ENCODE data around the gene NKD2.
"Not testable (repeated sequence)": the region's sequence is repeated elsewhere in the genome, so short reads cannot be mapped to it uniquely, and the experiment has no call there.

The NKD2 gene

DNA sequence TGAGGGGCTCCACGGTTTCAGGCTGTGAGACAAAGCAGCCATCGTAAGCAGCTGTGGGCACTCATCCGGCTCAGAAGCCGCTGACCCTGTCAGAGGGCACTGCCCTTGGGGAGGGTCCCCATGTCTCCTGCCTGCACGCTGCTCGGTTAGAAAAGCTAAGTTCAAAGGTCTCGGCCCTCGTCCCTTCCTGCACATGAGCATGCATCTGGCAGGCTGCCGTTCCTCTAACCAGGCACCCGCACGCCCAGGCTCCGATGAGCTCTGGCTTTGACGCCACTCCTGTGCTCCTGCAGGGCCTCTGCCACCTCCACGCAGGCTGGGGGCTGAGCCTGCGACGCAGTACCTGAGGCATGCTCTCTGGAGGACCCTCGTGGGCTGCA, 51.3 kb downstream of the NKD2 start:
- no peak for DNase-seq

DNA sequence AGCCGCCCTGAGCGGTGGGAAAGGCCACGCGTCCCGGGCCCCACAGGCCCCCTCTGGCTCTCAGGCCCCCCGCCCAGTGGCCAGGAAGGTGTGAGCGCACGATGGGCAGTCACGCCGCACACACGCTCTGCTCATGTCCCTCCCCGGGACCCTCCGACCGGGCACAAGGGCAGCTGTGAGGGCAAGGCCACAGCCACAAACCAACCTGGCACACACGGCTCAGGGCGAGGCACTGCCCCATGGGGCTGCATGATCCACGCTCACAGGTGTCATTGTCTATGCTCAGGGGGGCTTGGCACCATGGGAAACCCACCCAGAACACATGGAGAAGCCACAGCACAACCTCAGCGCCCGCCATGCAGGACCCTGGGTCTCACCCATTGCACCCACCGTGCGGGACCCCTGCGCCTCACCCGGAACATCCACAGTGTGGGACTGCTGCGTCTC, 52.0 kb downstream of the NKD2 start:
- DNase-seq = no peak

DNA sequence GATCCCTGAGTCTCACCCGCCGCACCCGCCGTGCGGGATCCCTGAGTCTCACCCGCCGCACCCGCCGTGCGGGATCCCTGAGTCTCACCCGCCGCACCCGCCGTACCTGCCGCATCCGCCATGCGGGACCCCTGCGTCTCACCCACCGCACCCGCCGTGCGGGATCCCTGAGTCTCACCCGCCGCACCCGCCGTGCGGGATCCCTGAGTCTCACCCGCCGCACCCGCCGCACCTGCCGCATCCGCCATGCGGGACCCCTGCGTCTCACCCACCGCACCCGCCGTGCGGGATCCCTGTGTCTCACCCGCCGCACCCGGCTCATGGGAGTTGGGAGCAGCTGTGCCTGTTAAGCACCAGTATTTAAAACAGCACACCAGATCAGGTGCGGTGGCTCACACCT, 52.7 kb downstream of the NKD2 start:
- DNase-seq = not testable (repeated sequence)

DNA sequence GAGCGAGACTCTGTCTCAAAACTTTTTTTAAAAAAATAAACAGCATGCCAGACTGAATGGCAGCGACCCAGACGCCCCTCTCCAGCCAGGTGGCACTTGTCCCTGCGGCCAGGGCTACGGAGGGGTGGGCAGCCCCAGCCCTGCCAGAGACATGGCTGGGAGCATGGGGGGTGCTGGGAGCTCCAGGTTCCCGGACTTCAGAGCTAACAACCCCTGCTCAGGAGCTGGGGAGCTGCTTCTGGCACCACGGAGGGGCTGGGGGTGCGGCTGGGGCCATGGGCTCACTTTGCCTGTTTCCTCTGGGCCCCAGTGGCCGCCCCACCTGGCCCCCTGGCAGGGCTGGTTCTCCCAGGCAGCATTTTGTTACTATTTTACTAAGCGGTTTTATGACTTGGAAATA, 53.3 kb downstream of the NKD2 start:
- DNase-seq = no peak

DNA sequence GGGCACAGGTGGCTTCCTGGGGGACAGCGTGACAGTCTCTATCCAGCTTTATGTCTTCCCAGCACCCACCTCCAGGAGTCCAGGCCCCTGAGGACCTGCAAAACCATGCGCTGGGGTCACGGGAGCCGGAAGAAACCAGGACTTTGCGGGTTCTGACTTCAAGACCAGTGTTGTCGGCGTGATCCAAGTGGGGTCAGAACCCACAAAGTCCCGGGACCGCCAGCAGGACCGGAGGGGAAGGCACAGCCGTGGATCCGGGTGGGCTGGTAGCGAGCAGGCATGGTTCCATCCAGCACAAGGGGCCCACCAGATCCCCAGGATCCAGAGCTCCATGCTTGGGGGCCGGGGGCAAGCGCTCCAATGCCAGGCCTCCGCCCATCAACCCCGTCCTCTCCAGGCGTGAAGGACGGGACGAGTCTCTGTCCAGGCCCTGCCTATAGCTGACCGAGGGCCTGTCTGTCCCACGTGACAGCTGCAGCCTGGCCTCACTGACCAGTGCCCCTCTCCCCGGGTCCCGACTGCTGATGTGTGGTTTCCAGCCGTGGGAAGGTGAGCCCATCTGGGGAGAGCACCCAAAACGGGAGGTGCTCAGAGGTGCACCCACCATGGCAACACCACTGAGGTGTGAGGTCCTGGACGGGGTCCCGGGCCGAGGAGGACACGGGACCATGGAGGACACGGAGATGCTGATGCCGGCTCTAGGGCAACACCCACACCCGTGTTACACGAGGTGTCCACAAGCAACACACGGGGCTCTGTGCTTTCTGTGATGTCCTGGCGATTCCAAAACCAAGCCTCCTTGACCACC, 54.4 kb downstream of the NKD2 start:
- DNase-seq = no peak

DNA sequence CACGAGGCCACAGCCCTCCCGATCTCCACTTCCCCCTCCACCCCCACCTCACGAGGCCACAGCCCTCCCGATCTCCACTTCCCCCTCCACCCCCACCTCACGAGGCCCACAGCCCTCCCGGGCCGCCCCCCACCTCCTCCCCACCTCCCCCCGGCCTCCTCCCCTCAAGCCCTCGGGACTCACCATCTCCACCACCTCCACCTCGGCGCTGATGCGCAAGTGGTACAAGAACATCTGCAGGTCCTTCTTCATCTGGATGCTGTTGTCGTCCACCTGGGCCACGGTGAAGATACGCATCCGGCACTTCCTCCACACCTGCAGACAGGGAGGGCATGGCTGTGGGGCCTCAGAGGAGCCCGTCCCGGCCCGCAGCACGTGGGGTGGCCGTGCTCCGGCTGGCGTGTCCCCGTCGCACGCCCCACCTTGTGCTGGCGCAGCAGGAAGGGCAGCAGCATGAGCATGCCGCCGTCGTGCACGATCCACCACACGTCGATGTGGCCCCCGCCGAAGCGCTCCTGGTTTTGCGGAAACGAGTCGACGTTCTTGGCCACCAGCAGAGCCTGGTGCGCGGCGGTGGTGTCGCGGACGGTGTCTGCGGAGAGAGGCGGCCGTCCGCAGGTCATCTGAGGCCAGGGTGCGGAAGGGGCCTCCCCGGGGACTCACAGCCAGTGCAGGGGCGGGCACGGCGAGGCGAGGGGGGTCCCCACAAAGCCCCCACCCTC, 55.2 kb downstream of the NKD2 start:
- no peak for DNase-seq

DNA sequence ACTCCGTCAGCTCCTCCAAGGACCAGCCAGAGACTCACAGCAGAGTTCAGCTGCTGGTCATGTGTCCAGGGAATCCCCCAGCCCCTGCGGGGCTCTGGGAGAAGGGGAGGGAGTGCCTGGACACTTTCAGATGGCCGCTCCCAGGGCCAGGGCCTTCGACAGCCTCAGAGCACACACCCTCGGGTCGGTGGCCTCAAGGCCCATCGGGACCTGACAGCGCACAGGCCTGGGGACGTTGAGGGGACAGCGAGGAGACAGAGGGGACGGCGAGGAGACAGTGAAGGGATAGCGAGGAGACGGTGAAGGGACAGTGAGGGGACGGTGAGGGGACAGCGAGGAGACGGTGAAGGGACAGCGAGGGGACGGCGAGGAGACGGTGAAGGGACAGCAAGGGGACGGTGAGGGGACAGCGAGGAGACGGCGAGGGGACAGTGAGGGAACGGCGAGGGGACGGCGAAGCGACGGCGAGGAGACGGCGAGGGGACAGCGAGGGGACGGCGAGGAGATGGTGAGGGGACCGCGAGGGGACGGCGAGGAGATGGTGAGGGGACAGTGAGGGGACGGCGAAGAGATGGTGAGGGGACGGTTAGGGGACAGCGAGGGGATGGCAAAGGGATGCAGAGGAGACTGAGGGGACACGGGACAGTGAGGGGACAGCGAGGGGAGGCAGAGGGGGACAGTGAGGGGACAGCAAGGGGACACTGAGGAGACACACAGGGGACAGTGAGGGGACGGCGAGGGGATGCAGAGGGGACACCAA, 56.0 kb downstream of the NKD2 start:
- DNase-seq = no peak

DNA sequence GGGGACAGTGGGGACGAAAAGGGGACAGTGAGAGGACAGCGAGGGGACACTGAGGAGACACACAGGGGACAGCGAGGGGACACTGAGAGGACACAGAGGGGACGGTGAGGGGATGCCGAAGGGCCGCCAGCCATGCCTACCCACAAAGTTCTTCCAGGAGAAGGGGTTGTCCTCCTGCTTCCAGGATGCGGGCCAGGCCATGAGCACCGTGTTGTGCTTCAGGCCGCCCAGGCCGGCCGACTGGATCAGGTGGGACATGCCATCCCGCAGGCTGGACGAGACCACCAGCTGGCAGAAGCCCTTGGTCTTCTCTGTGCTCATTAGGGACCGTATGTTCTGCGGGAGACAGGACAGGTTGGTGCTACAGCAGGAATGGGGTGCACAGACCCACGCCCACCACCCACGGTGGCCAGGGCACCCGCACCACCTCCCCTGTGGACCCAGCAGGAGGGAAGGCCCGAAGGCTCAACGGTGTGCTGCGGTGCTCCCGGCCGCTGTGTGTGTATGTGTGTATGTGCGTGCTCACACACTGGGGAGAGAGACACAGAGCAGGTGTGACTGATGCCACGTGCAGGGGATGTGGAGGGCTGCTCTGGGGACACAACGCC, 56.6 kb downstream of the NKD2 start:
- no peak for DNase-seq

DNA sequence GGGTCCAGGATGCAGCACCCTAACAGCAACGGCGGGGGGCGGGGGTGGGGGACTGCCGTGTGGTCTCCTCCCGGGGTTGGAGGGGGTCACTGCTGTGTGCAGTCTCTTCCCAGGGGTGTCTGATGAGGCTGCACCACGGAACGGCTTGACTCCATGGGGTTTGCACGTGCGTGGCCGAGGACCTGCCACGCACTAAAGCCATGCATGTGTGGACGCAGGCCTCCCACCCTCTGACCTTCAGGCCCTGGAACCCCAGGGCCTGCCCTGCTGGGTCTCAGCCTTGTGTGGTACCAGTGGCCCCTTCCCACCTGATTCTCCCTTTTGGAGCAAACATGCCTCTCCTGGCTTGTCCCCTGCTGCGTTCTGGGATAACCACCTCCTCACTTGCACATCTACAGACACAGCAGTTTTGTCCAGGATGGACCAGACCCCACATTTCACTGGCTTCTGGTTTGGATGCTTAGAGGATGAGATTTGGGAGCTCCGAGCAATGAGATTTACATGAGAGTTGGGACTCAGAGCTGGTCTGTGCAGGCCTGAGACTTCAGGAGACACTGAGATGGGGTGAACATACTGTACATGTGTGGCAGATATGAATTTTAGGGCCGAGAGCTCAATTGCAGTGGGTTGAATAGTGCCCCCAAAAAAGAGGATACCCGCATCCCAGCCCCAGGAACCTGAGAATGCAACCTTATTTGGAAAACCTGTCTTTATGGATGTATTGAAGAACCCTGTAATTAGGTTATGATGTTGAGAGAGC, 57.5 kb downstream of the NKD2 start:
- no peak for DNase-seq

DNA sequence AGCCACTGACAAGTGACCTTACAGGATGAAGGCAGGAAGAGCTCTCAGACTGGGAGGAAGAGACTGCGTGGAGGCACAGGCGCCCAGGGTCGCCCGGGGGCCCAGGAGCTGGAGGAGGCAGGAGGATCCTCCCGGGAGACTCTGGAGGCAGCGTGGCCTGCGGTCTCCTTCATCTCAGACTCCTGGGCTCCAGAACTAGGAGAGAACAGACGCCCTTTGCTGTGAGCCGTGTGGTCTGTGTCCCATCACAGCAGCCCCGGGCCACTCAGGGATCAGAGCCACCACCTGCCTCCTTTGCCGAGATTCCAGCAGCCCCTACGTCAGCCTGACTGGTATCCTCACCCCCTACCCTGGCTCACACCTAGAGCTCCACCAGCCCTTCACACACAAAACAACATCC, 58.1 kb downstream of the NKD2 start:
- DNase-seq = no peak

DNA sequence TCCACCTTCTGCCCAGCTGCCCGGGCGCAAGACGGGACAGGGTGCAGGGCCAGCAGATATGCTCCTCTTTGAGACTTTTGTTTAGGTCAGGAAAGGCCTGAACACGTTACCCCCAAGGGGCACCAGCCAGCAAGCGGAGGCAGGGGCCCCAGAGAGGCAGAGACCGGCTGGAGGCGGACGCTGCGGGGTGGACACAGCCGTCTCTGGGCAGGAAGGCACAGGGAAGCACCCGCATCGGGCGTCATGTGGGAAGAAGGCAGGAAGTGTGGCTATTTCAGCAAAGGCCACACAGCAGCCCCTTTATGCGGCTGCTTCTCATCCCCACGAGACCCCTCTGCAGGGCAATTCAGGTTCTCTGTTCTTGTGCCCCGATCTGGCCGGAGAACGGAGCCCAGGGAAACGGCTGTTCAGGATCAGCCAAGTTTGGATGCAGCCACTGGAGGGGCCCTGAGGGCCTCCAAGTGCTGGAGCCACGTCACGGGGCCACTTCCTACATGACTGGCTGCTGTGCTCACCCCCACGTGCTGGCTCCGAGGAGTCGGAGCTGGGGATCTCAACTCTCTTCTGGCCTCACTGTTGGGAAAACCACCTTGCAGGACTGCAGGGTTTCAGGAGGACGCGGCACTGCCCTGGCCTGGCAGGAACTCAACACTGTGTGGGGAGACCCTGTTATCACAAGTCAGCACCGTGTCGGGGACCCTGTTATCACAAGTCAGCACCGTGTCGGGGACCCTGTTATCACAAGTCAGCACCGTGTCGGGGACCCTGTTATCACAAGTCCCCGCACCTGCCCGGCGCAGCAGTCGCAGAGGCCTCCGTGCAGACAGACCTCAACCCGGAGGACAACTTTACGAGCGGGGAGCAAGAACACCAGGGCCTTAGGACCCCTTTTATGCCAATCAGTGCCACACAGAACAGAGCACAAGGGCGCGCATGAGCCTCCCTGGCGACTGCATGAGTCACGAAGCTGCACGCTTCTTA, 58.8 kb downstream of the NKD2 start:
- no peak for DNase-seq

DNA sequence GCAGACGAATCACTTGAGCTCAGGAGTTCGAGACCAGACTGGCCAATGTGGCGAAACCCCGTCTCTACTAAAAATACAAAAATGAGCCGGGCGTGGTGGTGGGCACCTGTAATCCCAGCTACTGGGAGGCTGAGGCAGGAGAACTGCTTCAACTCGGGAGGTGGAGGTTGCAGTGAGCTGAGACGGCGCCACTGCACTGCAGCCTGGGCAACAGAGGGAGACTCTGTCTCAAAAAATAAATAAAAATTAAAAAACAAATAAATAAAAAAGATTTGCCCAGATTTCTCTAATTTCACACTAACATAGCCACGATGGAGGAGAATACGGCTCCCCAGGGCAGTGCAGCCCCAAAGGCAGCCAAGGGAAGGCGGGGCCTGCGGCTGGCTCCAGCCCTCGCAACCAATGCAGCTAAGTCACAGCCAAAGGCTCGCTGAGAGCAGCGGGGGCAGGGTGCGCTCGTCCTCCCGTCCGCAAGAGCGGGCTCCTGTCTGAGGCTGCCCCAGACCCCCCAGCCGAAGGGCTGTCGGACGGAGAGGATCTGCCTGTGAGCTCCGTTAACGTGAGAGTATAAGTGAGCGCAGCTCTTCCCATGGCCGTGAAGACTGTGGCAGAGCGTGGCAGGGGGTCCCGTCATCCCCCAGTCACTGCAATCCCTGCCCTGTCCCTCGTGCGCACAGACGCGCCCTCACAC, 59.7 kb downstream of the NKD2 start:
- no peak for DNase-seq

DNA sequence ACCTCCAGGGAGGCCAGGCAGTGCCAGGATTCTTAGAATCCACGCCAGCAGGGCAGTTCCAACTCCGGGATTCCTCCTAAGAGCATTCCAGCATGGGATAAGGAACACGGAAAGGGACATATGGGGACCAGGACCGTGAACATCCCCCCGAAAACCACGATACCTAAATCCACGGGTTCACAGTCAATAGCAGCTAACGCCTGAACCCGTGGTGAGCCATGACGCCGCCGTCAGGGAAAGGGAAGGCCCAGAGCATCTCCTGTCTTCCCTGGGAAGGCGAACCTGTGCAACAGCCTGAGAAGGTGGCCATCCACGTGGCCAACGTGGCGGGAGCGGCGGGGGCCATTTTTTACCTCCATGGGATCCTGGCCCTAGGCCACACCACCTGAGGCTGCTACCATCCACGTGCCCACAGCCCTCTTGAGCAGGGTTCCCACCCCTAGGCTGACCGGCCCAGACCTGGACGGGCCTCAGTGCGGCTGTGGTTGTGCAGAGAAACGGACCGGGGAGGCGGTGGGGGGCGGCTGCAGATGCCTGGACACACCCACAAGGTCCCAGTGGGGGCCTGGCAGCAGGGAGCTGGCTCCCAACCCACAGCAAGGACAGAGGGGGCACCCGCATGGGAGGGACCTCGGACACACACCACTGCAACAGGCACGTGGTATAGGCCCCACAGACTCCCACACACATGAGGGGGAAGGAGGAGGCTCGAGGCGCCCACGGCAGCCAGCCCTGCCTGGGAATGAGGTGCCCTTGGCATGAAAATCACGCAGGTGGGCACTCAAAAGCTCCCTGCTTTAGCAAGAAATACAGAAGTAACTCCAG, 60.5 kb downstream of the NKD2 start:
- no peak for DNase-seq

DNA sequence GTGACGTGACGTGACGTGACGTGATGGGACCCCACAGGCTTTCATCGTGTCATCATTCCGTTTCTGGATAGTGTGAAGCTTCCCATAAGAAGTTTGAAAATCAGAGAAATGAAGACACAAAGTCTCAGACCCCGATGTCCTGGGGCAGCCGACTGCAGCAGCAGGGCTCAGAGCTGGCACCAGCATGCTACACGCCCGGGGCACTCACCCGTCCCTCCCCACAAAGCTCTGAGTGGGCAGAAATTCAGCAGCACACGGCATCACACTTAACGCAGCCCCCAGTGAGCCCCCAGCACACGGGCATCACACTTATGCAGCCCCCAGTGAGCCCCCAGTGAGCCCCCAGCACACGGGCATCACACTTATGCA, 61.1 kb downstream of the NKD2 start:
- DNase-seq = no peak

DNA sequence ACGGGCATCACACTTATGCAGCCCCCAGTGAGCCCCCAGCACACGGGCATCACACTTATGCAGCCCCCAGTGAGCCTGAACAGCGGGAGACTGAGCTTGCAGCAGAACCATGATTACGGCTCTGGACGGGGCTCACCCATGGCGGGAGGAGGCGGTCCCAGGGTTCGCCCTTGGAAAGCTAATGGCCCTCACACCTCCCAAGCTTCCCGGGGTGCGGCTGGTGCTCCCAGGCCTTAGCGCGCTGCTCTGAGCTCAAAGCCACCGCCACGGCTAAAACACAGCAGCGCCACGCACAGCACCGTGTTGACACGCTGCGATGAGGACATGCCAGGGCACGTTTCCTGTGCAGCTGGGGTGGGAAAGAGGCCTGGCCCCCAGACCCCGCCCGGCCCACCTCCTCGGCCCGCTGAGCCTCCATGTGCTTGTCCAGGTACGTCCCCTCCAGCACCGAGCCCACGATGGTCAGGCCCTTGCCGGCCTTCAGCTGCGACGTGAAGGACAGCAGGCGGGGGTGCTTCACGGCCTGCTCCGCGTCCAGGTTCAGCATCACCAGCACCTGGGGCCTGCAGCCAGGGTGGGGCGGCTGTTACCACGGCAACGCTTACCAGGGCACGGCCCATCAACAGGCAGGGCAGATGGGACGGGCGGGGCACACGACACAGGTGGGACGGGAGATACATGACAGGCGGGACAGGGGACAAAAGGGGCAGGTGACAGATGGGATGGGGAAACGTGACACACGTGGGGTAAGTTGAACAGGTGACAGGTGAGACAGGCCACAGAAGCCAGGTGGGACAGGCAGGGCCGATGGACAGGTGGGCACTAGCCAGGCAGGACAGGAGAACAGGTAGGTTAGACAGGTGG, 64.9 kb downstream of the NKD2 start:
- DNase-seq = no peak

DNA sequence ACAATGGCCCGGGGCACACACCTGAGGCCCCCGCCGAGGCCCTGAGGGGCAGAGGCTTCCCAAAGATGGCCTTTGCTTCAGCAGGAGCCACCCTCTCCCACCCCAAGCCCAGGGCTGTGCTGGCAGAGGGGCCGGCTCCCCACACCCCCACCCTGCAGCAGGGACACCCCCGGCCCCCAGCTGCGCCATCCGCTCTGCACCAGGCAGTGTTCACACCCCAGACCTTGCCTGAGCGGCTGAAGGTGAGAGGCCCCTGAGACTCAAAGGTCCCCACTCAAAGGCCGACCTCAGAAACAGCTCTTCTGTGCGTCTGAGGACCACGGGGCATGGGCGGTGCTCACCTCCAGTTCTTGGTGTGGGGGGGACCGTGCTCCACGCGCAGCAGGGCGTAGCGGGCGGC, 65.6 kb downstream of the NKD2 start:
- DNase-seq = no peak

DNA sequence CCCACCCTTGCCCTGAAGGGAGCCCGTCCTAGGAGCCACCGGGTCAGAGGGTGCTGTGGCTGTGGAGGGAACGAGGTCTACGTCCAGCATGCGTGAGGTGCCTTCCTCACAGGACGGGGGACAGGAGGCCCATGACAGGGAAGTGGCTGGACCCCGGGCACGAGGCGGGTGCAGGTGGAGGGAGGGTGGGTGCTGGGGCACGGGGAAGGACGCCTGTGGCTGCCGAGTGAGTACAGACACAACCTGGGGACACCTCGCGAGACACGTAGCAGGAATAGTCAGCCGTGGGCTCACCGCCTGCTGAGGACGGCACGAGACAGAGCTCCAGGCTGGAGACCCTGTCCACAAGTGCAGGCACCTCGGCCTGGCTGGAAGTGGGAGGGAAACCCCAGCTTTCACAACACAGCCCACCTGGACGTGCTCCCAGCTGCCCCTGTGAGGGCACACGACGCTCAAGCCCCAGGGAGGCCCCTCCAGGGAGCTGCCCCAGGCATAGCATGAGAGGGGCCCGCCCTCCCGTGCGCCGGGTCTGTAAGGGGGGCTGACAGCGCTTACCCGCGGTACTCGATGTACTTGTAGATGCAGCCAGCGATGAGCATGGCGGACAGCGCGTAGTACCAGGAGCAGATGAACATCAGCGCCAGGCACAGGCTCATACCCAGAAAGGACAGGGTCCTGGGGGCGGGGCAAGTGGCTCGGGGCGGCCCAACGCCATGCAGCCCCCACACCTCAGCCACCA, 66.4 kb downstream of the NKD2 start:
- DNase-seq = no peak

DNA sequence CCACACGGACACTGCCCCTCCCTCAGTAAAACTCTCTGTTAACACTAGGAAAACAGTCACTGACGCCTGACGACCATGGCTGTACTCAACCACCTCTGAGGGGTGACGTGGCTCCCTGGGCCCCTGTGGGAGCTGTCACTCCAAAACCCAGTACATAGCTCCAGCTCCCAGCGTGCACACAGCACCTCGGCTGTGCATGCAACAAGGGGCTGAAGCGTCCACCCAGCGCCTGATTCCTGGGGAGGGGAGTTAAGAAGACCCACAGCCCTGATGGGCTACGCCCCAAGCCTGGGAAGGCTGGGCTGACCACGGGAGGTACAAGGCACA, 66.9 kb downstream of the NKD2 start:
- DNase-seq = no peak

Measured in T-helper 2 cell (primary cell).